ENCODE data around the gene LSM8. TPM values are rescaled to one million over a fixed set of nuclear protein-coding genes. Genes with fewer than 3 reads are reported as not detected.
"Not testable (repeated sequence)": the region's sequence is repeated elsewhere in the genome, so short reads cannot be mapped to it uniquely, and the experiment has no call there.

LSM8 gene
- 49.4 and 59.9 TPM in 2 replicates for total RNA-seq

- Mint-ChIP-seq H3K9me3 (no peaks in the 10 kb centered on the region), H3K27me3 (no peaks in the 10 kb centered on the region), H3K4me1 (peaks cover 32% of the 10 kb centered on the region), H3K36me3 (ENCODE audit: low read depth) (peaks cover 30% of the 10 kb centered on the region), H3K27ac (peak within 1 kb of the TSS; percentile 99), H3K4me3 (peak within 1 kb of the TSS; percentile 99)
- intact Hi-C loops (cut with micrococcal nuclease), result loop anchor here (2.0 to 5.0 kb wide), 4 partner anchors 102 to 1972 kb away; partner anchors contain the start of genes CAPZA2 and TES
- peak; percentile 99 for DNase-seq
These were observed at the start of gene LSM8 for GRCh38 chr7:118183786-118184564. Gene LSM8, plus strand, starts transcription at chr7:118184164. Its CDS starts 60 bp downstream, at chr7:118184224.

DNA sequence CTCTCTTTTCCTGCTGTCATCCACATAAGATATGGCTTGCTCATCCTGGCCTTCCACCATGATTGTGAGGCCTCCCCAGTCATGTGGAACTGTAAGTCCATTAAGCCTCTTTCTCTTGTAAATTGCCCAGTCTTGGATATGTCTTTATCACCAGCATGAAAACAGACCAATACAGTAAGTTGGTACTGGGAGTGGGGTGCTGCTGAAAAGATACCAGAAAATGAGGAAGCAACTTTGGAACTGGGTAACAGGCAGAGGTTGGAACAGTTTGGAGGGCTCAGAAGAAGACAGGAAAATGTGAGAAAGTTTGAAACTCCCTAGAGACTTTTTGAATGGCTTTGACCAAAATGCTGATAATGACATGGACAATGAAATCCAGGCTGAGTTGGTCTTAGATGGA lies 49.5 kb upstream of the LSM8 start:
- H3K4me3 Mint-ChIP-seq; H3K27ac Mint-ChIP-seq; H3K36me3 Mint-ChIP-seq (ENCODE audit: low read depth); intact Hi-C loops (cut with micrococcal nuclease); H3K9me3 Mint-ChIP-seq; H3K4me1 Mint-ChIP-seq; H3K27me3 Mint-ChIP-seq; DNase-seq: not testable (repeated sequence)

DNA sequence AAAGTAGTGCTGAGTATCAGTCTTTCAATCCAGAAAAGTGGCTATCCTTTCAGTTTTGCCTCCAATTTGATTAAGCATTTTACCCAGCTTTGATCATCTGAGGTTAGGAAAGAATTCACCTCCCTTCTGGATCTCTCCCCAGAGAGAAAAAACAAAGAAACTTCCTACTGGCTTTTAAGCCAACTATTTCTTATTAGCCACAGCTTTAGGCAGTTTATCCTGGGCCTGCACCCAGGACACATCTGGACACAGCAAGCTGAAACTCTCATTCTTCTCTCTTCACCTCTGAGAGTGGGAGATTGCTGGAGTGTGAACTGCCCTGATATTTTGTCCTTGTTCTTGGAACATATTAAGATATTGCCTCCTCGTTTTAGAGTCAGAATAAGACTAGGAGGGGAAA lies 43.5 kb upstream of the LSM8 start:
- Mint-ChIP-seq H3K36me3 (ENCODE audit: low read depth) (no peaks in the 10 kb centered on the region), H3K27me3 (peaks cover 3% of the 10 kb centered on the region), H3K4me1 (no peaks in the 10 kb centered on the region), H3K9me3 (no peaks in the 10 kb centered on the region), H3K27ac (no peak overlapping the region), H3K4me3 (no peak overlapping the region)
- intact Hi-C loops (cut with micrococcal nuclease), result no loop called here
- no peak for DNase-seq

- no peak overlapping the region for H3K27ac Mint-ChIP-seq
- H3K4me3 Mint-ChIP-seq, result no peak overlapping the region
- H3K4me1 Mint-ChIP-seq, result no peaks in the 10 kb centered on the region
- intact Hi-C loops (cut with micrococcal nuclease), result no loop called here
- H3K36me3 Mint-ChIP-seq (ENCODE audit: low read depth), result no peaks in the 10 kb centered on the region
- no peaks in the 10 kb centered on the region for H3K9me3 Mint-ChIP-seq
- no peak for DNase-seq
- H3K27me3 Mint-ChIP-seq, result peaks cover 3% of the 10 kb centered on the region
These were observed 42.0 kb upstream of the LSM8 start for GRCh38 chr7:118142012-118142411.

DNA sequence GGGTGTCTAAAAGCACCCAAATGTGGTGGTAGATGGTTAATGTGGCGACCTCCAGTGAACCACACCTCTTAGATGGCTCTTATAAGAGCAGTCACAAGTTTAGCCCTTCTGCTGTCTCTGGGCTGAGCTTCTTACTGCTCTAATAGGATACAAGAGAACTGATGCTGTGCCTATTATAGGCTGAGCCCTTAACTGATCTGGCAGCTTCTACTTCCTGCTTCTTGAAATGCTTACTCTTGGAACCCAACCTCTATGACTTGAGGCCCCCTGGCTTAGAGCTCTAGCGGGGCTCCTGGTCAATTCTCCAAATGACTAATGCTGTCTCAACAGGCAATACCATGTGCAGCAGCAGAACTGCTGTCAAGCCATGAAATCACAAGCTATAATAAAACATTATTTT lies 35.0 kb upstream of the LSM8 start:
- peaks cover 4% of the 10 kb centered on the region for H3K27me3 Mint-ChIP-seq
- no peaks in the 10 kb centered on the region for H3K36me3 Mint-ChIP-seq (ENCODE audit: low read depth)
- no peak for DNase-seq
- intact Hi-C loops (cut with micrococcal nuclease), result no loop called here
- no peaks in the 10 kb centered on the region for H3K9me3 Mint-ChIP-seq
- H3K27ac Mint-ChIP-seq, result no peak overlapping the region
- H3K4me3 Mint-ChIP-seq, result no peak overlapping the region
- H3K4me1 Mint-ChIP-seq, result no peaks in the 10 kb centered on the region

- Mint-ChIP-seq H3K4me3 (no peak overlapping the region), H3K27ac (no peak overlapping the region), H3K4me1 (no peaks in the 10 kb centered on the region), H3K36me3 (ENCODE audit: low read depth) (no peaks in the 10 kb centered on the region), H3K27me3 (peaks cover 4% of the 10 kb centered on the region), H3K9me3 (no peaks in the 10 kb centered on the region)
- no peak for DNase-seq
- intact Hi-C loops (cut with micrococcal nuclease), result no loop called here
These were observed 34.6 kb upstream of the LSM8 start for GRCh38 chr7:118149394-118149793.

DNA sequence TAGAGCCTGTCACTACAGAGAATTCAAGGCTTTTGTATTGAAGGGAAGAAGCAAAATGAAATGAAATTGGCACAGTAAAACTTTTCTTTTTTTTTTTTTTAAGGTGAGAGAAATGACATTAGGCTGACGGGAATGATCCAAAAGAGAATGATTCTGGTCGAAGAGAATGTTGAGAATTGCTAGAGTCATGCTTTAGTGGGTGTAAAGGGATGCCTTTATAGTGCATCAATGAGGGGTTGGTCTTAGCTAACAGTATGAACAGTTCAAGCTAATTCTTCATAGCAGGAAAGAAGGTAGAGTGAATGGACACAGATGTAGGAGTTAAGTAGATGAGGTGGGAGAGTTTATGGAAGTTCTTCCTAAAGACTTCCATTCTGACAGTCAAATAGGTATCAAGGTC lies 32.3 kb upstream of the LSM8 start:
- intact Hi-C loops (cut with micrococcal nuclease), result loop anchor here (2.0 to 5.0 kb wide), 2 partner anchors 401 to 754 kb away; no protein-coding TSS in a partner anchor
- Mint-ChIP-seq H3K36me3 (ENCODE audit: low read depth) (no peaks in the 10 kb centered on the region), H3K27me3 (peaks cover 13% of the 10 kb centered on the region), H3K4me3 (no peak overlapping the region), H3K9me3 (no peaks in the 10 kb centered on the region), H3K27ac (no peak overlapping the region), H3K4me1 (no peaks in the 10 kb centered on the region)
- no peak for DNase-seq

GRCh38 chr7:118152149-118152548 lies 31.8 kb upstream of the LSM8 start:
- Mint-ChIP-seq H3K9me3 (no peaks in the 10 kb centered on the region), H3K4me1 (no peaks in the 10 kb centered on the region), H3K27ac (no peak overlapping the region), H3K27me3 (peaks cover 13% of the 10 kb centered on the region), H3K36me3 (ENCODE audit: low read depth) (no peaks in the 10 kb centered on the region), H3K4me3 (no peak overlapping the region)
- DNase-seq, result no peak
- intact Hi-C loops (cut with micrococcal nuclease), result loop anchor here (2.0 to 5.0 kb wide), 2 partner anchors 401 to 755 kb away; no protein-coding TSS in a partner anchor

- Mint-ChIP-seq H3K4me1 (no peaks in the 10 kb centered on the region), H3K27ac (no peak overlapping the region), H3K36me3 (ENCODE audit: low read depth) (no peaks in the 10 kb centered on the region), H3K27me3 (peaks cover 13% of the 10 kb centered on the region), H3K4me3 (no peak overlapping the region), H3K9me3 (no peaks in the 10 kb centered on the region)
- no peak for DNase-seq
- intact Hi-C loops (cut with micrococcal nuclease), result loop anchor here (1.0 to 5.0 kb wide), 3 partner anchors 402 to 755 kb away; no protein-coding TSS in a partner anchor
These were observed 31.3 kb upstream of the LSM8 start for GRCh38 chr7:118152654-118153053.

DNA sequence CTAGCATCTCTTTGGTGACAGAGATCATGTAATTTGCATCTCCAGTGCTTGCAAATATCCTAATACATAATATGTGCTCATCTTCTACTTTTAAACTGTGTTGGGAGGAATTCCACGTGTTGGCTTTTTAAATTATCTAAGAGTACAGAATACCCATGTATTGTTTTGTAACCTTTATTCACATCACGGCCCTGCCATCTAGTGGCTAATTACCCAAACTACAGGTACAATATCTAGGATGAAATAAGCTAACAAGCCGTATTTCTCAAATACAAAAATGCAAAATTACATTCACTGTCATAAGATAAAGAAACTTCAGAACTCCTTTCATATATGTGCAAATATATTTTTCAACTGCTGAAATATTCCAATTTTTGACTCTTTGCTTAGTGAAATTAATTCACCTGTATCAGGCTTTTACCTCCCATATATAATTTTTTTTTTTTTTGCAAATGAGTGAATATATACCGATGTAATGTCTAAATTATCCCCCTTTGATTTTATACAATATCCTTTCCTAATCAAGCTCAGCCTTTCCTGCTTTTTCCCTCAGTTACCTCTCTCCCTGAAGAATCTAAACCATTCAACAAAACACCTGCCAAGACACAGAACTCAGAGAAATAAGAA lies 30.3 kb upstream of the LSM8 start:
- Mint-ChIP-seq H3K27ac (no peak overlapping the region), H3K9me3 (peaks cover 4% of the 10 kb centered on the region), H3K4me1 (no peaks in the 10 kb centered on the region), H3K36me3 (ENCODE audit: low read depth) (no peaks in the 10 kb centered on the region), H3K4me3 (no peak overlapping the region), H3K27me3 (peaks cover 13% of the 10 kb centered on the region)
- intact Hi-C loops (cut with micrococcal nuclease), result loop anchor here (1.0 to 5.0 kb wide), 3 partner anchors 403 to 756 kb away; no protein-coding TSS in a partner anchor
- peak; percentile 74 for DNase-seq

- intact Hi-C loops (cut with micrococcal nuclease), result no loop called here
These were observed 25.2 kb upstream of the LSM8 start for GRCh38 chr7:118158766-118159165.

GRCh38 chr7:118169146-118169545 lies 14.8 kb upstream of the LSM8 start:
- H3K27me3 Mint-ChIP-seq, result peaks cover under 1% of the 10 kb centered on the region
- H3K9me3 Mint-ChIP-seq, result no peaks in the 10 kb centered on the region
- DNase-seq, result no peak
- no peaks in the 10 kb centered on the region for H3K36me3 Mint-ChIP-seq (ENCODE audit: low read depth)
- no peak overlapping the region for H3K27ac Mint-ChIP-seq
- no peaks in the 10 kb centered on the region for H3K4me1 Mint-ChIP-seq
- intact Hi-C loops (cut with micrococcal nuclease), result no loop called here
- no peak overlapping the region for H3K4me3 Mint-ChIP-seq

More at GRCh38 chr7:118158766-118159165, 25.2 kb upstream of the LSM8 start:
- H3K36me3 Mint-ChIP-seq (ENCODE audit: low read depth), result no peaks in the 10 kb centered on the region
- H3K27me3 Mint-ChIP-seq, result peaks cover 9% of the 10 kb centered on the region
- H3K4me1 Mint-ChIP-seq, result no peaks in the 10 kb centered on the region
- no peak overlapping the region for H3K27ac Mint-ChIP-seq
- H3K9me3 Mint-ChIP-seq, result peaks cover 4% of the 10 kb centered on the region
- no peak overlapping the region for H3K4me3 Mint-ChIP-seq
- no peak for DNase-seq

DNA sequence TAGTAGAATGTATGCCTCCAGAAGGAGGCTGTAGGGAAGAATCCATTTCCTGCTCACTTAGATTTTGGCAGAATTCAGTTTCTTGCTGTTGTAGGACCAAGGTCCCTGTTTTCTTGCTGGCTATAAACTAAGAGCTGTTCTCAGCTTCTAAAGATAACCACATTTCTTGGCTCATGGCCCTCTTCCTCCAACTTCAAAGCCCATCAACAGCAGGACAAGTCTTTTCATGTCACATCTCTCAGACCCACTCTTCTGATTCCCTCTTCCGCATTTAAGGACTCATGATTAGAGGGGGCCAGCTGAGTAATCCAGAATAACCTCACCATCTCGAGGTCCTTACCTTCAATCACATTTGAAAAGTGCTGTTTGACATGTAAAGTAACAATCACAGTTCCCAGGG lies 8.2 kb upstream of the LSM8 start:
- Mint-ChIP-seq H3K27ac (no peak overlapping the region), H3K9me3 (no peaks in the 10 kb centered on the region), H3K36me3 (ENCODE audit: low read depth) (no peaks in the 10 kb centered on the region), H3K4me3 (no peak overlapping the region), H3K27me3 (peaks cover 7% of the 10 kb centered on the region), H3K4me1 (no peaks in the 10 kb centered on the region)
- intact Hi-C loops (cut with micrococcal nuclease), result no loop called here
- no peak for DNase-seq

- Mint-ChIP-seq H3K27ac (no peak overlapping the region), H3K27me3 (peaks cover 6% of the 10 kb centered on the region), H3K9me3 (no peaks in the 10 kb centered on the region), H3K4me1 (peaks cover 11% of the 10 kb centered on the region), H3K36me3 (ENCODE audit: low read depth) (peaks cover 8% of the 10 kb centered on the region), H3K4me3 (no peak overlapping the region)
- intact Hi-C loops (cut with micrococcal nuclease), result no loop called here
- no peak for DNase-seq
These were observed 4.8 kb upstream of the LSM8 start for GRCh38 chr7:118179191-118179590.
